Tibial nerve (tissue), 4 donors: ENCODE data around the gene LRRC49.

Source experiments
- EP300 ChIP-seq, 2 donors: sonication (generic); formaldehyde crosslinking; IDR thresholded peaks; one replicate each; pipeline ENCODE4 v1.6.1; 2017; ENCODE audit warnings: antibody characterized with exemption in 2 of 2, mild to moderate bottlenecking in 1 of 2
- TF ChIP-seq, protein P1 (sequence below), 5 experiments: fragments of 200-600 bp in 3 of 5; fragments of 450-650 bp in 2 of 5; sonication (generic) in 3 of 5; IDR thresholded peaks; one replicate each; pipeline ENCODE4 v1.5.1; 2016 to 2019; ENCODE audit warnings: antibody characterized with exemption in 5 of 5, mild to moderate bottlenecking in 3 of 5, moderate library complexity in 2 of 5

DNA sequence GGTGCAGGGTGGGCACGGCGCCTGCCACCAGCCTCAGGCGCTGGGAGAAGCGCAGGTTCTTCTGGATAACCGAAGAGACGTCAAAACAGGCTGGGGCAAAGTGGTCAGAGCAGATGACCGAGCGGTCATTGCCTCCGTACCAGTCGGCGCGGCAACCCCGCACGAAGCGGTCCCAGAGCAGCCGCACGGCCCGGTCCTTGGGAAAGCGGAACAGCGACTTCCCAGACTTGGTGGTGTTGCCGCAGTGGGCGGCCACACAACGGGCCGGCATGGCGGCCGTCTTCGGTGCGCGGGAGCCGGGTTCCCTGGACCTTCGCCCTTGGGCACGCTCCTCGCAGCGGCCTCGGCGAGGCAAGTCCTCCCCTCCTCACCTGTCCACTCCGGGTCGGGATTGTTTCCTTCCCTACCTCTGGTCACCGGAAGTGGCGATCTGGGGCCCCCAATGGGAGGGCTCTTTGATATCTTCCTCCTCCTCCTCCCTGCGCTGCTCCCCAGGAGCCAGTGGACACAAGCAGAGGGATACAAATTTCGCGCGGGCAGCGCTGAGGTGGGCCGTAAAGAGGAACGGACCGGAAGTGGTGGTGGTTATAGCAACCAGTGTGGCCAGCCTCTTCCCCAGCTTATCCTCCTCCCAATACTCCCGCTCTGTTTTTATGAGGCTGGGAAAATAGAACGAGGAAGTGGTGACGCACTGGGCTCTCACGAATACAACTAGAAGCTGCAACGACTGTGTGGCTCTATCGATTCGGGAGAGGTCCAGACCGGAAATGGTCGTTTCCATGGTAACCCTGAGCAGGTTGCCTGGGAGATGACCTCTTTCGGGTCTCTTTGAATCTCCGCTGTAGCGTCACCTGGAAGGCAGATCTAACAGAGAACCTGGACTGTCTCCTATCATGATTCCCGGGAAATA lies at the start of gene LRRC49, which contains the start of gene THAP10:
- TF ChIP-seq, protein P1, sequence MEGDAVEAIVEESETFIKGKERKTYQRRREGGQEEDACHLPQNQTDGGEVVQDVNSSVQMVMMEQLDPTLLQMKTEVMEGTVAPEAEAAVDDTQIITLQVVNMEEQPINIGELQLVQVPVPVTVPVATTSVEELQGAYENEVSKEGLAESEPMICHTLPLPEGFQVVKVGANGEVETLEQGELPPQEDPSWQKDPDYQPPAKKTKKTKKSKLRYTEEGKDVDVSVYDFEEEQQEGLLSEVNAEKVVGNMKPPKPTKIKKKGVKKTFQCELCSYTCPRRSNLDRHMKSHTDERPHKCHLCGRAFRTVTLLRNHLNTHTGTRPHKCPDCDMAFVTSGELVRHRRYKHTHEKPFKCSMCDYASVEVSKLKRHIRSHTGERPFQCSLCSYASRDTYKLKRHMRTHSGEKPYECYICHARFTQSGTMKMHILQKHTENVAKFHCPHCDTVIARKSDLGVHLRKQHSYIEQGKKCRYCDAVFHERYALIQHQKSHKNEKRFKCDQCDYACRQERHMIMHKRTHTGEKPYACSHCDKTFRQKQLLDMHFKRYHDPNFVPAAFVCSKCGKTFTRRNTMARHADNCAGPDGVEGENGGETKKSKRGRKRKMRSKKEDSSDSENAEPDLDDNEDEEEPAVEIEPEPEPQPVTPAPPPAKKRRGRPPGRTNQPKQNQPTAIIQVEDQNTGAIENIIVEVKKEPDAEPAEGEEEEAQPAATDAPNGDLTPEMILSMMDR (IDR thresholded peaks at IDR 0.05): no peak
- peak in 1 of 2 donors; percentile 68 for TF ChIP-seq EP300 (IDR thresholded peaks at IDR 0.05)
